Breast epithelium (tissue), 3 donors: Measurements from ENCODE around the gene RGMA.

ENCODE experiments used
- POLR2A ChIP-seq: fragments of 450-650 bp; IDR thresholded peaks from one replicate; pipeline ENCODE4 v1.6.1; 2016; ENCODE audit warnings: antibody characterized with exemption, mild to moderate bottlenecking, moderate library complexity
- TF ChIP-seq, protein P1 (sequence below), 3 donors: fragments of 450-650 bp; IDR thresholded peaks; one replicate each; pipeline ENCODE4 v1.5.1; 2016 to 2017; ENCODE audit warnings: antibody characterized with exemption in 3 of 3, mild to moderate bottlenecking in 3 of 3, moderate library complexity in 3 of 3

DNA sequence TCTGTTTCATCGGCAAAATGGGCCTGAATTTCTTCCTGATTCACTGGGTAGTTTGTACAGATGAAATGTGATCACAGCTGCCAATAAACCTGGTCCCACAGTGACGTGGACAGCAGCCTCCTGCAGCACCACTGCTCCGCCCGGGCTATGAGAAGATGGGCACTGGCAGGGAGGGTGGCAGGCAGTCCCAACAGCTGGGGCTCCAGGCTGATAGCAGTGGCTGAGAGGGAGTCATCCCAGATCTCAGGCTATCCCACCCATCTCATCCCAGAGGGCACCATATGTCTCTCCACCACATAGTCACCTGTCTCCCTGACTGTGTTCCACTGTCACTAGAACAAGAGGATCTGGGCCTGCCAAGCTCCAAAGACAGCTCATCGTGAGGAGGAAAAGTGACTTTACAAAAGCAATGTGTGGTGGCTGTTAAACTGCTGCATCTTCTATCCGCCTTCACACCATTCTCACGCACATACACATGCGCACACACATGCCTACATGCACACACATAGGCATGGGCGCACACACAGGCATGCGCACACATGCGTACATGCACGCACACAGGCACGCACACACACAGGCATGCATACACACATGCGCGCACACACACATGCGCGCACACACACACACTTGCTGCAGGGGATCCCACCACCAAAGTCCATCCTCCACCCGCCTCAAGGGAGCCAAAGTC, 46.2 kb downstream of the RGMA start:
- TF ChIP-seq, protein P1, sequence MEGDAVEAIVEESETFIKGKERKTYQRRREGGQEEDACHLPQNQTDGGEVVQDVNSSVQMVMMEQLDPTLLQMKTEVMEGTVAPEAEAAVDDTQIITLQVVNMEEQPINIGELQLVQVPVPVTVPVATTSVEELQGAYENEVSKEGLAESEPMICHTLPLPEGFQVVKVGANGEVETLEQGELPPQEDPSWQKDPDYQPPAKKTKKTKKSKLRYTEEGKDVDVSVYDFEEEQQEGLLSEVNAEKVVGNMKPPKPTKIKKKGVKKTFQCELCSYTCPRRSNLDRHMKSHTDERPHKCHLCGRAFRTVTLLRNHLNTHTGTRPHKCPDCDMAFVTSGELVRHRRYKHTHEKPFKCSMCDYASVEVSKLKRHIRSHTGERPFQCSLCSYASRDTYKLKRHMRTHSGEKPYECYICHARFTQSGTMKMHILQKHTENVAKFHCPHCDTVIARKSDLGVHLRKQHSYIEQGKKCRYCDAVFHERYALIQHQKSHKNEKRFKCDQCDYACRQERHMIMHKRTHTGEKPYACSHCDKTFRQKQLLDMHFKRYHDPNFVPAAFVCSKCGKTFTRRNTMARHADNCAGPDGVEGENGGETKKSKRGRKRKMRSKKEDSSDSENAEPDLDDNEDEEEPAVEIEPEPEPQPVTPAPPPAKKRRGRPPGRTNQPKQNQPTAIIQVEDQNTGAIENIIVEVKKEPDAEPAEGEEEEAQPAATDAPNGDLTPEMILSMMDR (IDR thresholded peaks at IDR 0.05): no peak
- TF ChIP-seq POLR2A: no peak
